Heart left ventricle (tissue), 16 donors: ENCODE data around the gene RPL27. TPM values are rescaled to one million over a fixed set of nuclear protein-coding genes. Genes with fewer than 3 reads are reported as not detected.

Source experiments
- ATAC-seq, 4 donors: fragments of 200-7000 bp; cut with Tn5 transposase; one replicate each; pipeline ENCODE4 v1.9.1; 2020 to 2022; ENCODE audit warnings: moderate library complexity in 4 of 4, mild to moderate bottlenecking in 3 of 4, moderate number of reproducible peaks in 1 of 4
- DNase-seq, 5 donors: peaks; one replicate each; pipeline ENCODE4 v3.0.0-alpha.2; 2020
- H3K27ac ChIP-seq, 12 donors: fragments of 200-600 bp; sonication (generic) in 4 of 12; one replicate each; pipeline versions ENCODE4 v1.5.0 to v1.8.0; 2016 to 2022; ENCODE audit warnings: mild to moderate bottlenecking in 2 of 12
- H3K27me3 ChIP-seq, 9 donors: fragments of 200-600 bp; sonication (generic) in 2 of 9; one replicate each; pipeline versions ENCODE4 v1.5.1 to v1.8.0; 2016 to 2022; ENCODE audit warnings: mild to moderate bottlenecking in 3 of 9
- H3K36me3 ChIP-seq, 9 donors: fragments of 200-600 bp; sonication (generic) in 2 of 9; one replicate each; pipeline versions ENCODE4 v1.5.0 to v1.8.0; 2018 to 2022; ENCODE audit warnings: mild to moderate bottlenecking in 2 of 9
- H3K4me1 ChIP-seq, 12 donors: fragments of 200-600 bp; sonication (generic) in 4 of 12; one replicate each; pipeline versions ENCODE4 v1.5.0 to v1.8.0; 2016 to 2022; ENCODE audit warnings: mild to moderate bottlenecking in 3 of 12
- H3K4me3 ChIP-seq, 12 donors: fragments of 200-600 bp; sonication (generic) in 4 of 12; one replicate each; pipeline versions ENCODE4 v1.5.0 to v1.8.0; 2017 to 2022; ENCODE audit warnings: mild to moderate bottlenecking in 9 of 12, moderate library complexity in 4 of 12
- H3K9me3 ChIP-seq, 12 donors: fragments of 200-600 bp; sonication (generic) in 4 of 12; one replicate each; pipeline versions ENCODE4 v1.5.0 to v1.8.0; 2016 to 2022; ENCODE audit warnings: mild to moderate bottlenecking in 1 of 12
- CTCF ChIP-seq, 12 donors: fragments of 200-600 bp; sonication (generic) in 4 of 12; IDR thresholded peaks; one replicate each; pipeline versions ENCODE4 v1.5.0 to v1.8.0; 2018 to 2022; ENCODE audit warnings: antibody characterized with exemption in 12 of 12, mild to moderate bottlenecking in 5 of 12
- POLR2A ChIP-seq, 2 donors: fragments of 450-650 bp; IDR thresholded peaks; one replicate each; pipeline ENCODE4 v1.6.1; 2017; ENCODE audit warnings: antibody characterized with exemption in 2 of 2, mild to moderate bottlenecking in 2 of 2, moderate library complexity in 2 of 2
- WGBS, 4 donors: extraction: QIAGEN DNeasy Blood & Tissue Kit in 2 of 4; methylation state at CpG; one replicate each; pipeline versions ENCODE4 v1.1.5 to v1.1.7; 2013 to 2018; 5-methylcytosine and 5-hydroxymethylcytosine counted together
- intact Hi-C, 10 donors: fragments of 100-400 bp; cut with DNase I; formaldehyde crosslinking; loops; one replicate each; pipeline versions ENCODE4 v1.11.1 to v1.14.2; 2022
- polyA plus RNA-seq, 2 donors: library from polyadenylated mRNA; stranded (reverse); fragments of 200-250 nt; gene quantifications; one replicate each; pipeline ENCODE4 v1.2.3, GENCODE V29; 2013
- total RNA-seq, 9 donors: library from RNA; depleted of rRNA in 2 of 9; stranded (reverse); fragments of >200 nt in 2 of 9; fragmentation: NEBNext Ultra II Directional in 3 of 9; extraction: Animal tissue kit (Norgen Biotek cat#: 25700) in 3 of 9; gene quantifications; one replicate each; pipeline versions ENCODE4 v1.1.0 to v1.2.4, GENCODE V29; 2016 to 2023
- donor health status: ischemic (EF 13 %, LVEDD 7.1; RV severe dilation, severe dysfunction).
- donor health status: healthy with polysubstance abuse.
- donor health status: DM: no; HTN: yes; CAD: no.
- donor health status: DM: no; HTN: no; CAD: no.
- donor health status: ischemic (EF 25% LVEDD 6.9; RV normal size, moderate dysfunction).
- donor health status: ischemic (EF 25% LVEDD 5.7; RV mildly dilated, moderate dysfunction).
- donor health status: healthy.
- donor health status: DM: yes; HTN: yes; CAD: no.
- donor health status: ischemic (EF 35%, LVEDD 5.7; RV mildly dilated, moderate dysfunction).
- donor health status: nonischemic (EF 11% LVEDD 7.7; RV severe dilation, severe dysfunction).
- donor health status: DM: yes; HTN: yes; CAD: no.
- donor health status: PGD.
- donor health status: ischemic (EF 29% LVEDD 5.4; RV normal size, mild dysfunction).
- donor health status: nonischemic (EF 23%, LVEDD 6.1; RV moderate dilation, normal function).

RPL27 gene
- total and polyA plus RNA-seq, 11 donors, result 477 to 2,590 (median 687) TPM

DNA sequence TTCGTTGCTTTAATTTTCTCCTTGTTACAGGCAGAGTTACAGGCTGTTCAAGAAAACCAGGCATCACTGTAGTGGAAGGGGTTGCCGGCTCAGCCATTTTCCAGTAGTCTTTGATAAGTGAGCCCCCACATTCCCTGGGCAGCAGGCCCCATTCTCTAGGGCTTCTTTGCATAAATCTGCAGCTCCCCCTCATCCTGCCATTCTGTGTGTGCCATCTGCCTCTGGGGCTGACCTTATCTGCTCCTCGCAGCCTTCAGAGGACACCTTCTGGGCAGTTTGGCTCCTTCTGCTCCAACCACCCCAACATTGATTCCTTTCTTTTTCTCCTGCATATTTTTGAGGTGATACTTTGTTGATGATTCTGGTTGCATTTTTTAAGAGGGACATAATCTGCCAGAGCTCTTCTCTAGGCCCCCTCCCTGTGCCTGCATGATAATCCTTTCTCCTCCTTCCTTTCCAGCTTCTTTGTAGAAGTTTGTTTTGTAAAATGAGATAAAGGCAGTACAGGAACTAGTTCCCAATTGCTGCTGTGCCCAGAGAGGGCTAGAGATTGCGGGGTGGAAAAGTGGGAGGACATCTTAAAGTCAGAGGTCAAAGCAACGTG is 43.9 kb downstream of the RPL27 start:
- WGBS, 4 donors, result 73 to 80% (median 76%) methylated on average over 5 of the region's 5 CpGs
- DNase-seq (no peak), ATAC-seq (no peak)
- peaks cover 0 to 2% (median 0%) of the 10 kb centered on the region in 9 donors for H3K36me3 ChIP-seq
- no peaks in the 10 kb centered on the region for H3K9me3 ChIP-seq
- no peaks in the 10 kb centered on the region for H3K27me3 ChIP-seq
- H3K4me1 ChIP-seq, result no peaks in the 10 kb centered on the region
- H3K27ac ChIP-seq, result no peak overlapping the region
- intact Hi-C loops, result loop anchor here in 1 of 10 donors (10.0 kb wide), 1 partner anchor 53 kb away; no protein-coding TSS in a partner anchor
- no peak for TF ChIP-seq POLR2A (IDR thresholded peaks at IDR 0.05)
- TF ChIP-seq CTCF (IDR thresholded peaks at IDR 0.05), result no peak
- no peak overlapping the region for H3K4me3 ChIP-seq

DNA sequence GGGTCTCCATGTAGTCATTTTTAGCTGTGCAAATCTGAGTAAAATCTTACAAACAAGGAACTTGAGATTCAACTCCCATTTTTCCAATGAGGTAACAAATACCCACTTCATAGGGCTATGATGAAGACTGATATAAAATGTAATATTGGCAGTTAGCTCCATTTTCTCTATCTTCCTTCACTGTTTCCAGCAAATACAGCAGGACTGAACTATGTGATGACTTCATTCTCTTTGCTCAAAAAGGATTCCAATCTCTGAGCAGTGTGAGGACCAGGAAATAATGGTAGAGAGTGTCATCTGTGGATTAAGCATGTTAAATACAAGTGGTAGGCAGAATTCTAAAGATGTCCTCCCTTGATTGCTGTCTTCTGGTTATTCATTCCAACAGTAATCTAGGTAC is 45.1 kb downstream of the RPL27 start:
- ATAC-seq, result no peak
- no peak overlapping the region for H3K27ac ChIP-seq
- no peaks in the 10 kb centered on the region for H3K9me3 ChIP-seq
- H3K4me3 ChIP-seq, result no peak overlapping the region
- no peak for DNase-seq
- no peaks in the 10 kb centered on the region for H3K4me1 ChIP-seq
- peaks cover 0 to 2% (median 0%) of the 10 kb centered on the region in 9 donors for H3K36me3 ChIP-seq
- intact Hi-C loops, result loop anchor here in 1 of 10 donors (10.0 kb wide), 1 partner anchor 51 kb away; no protein-coding TSS in a partner anchor
- TF ChIP-seq CTCF (IDR thresholded peaks at IDR 0.05) (no peak), POLR2A (IDR thresholded peaks at IDR 0.05) (no peak)
- H3K27me3 ChIP-seq, result no peaks in the 10 kb centered on the region

- TF ChIP-seq CTCF (IDR thresholded peaks at IDR 0.05) (no peak), POLR2A (IDR thresholded peaks at IDR 0.05) (no peak)
- Histone ChIP-seq H3K4me3 (no peak overlapping the region), H3K9me3 (no peaks in the 10 kb centered on the region), H3K4me1 (no peaks in the 10 kb centered on the region), H3K27ac (no peak overlapping the region), H3K36me3 (peaks cover 0 to 2% (median 0%) of the 10 kb centered on the region in 9 donors), H3K27me3 (no peaks in the 10 kb centered on the region)
- intact Hi-C loops, result loop anchor here in 1 of 10 donors (10.0 kb wide), 1 partner anchor 51 kb away; no protein-coding TSS in a partner anchor
- ATAC-seq, result no peak
- 88 to 96% (median 93%) methylated on average over 4 of the region's 4 CpGs for WGBS, 4 donors
- no peak for DNase-seq
These were observed 45.8 kb downstream of the RPL27 start for GRCh38 chr17:43044024-43044423.

GRCh38 chr17:43051969-43052368 is 53.8 kb downstream of the RPL27 start:
- no peaks in the 10 kb centered on the region for H3K9me3 ChIP-seq
- H3K27ac ChIP-seq, result no peak overlapping the region
- no peak overlapping the region for H3K4me3 ChIP-seq
- H3K36me3 ChIP-seq, result peaks cover 0 to 20% (median 6%) of the 10 kb centered on the region in 9 donors
- no peaks in the 10 kb centered on the region for H3K27me3 ChIP-seq
- H3K4me1 ChIP-seq, result no peaks in the 10 kb centered on the region
- DNase-seq, result no peak
- ATAC-seq, result no peak
- intact Hi-C loops, result no loop called here
- WGBS, 4 donors, result 89 to 100% (median 93%) methylated on average over 1 of the region's 1 CpG
- TF ChIP-seq POLR2A (IDR thresholded peaks at IDR 0.05), result no peak
- no peak for TF ChIP-seq CTCF (IDR thresholded peaks at IDR 0.05)

Other genes starting within 250 kb of the RPL27 start
- gene RAMP2, start 237.2 kb upstream of the RPL27 start, total RNA-seq, result 10 to 100 TPM; 31.2 to 58.3 (median 39.7) TPM
- 10 to 100 TPM; 33.1 to 82.0 TPM for gene RAMP2, start 237.2 kb upstream of the RPL27 start, polyA plus RNA-seq
- gene VPS25, start 225.0 kb upstream of the RPL27 start, total RNA-seq, result 10 to 100 TPM; 32.7 to 50.4 (median 37.9) TPM
- 10 to 100 TPM; 33.1 to 88.4 TPM for gene VPS25, start 225.0 kb upstream of the RPL27 start, polyA plus RNA-seq
- gene WNK4, start 217.8 kb upstream of the RPL27 start, total RNA-seq, result 1 to 10 TPM in 1 of 9 donors, not detected in 8; 1.2 TPM
- gene WNK4, start 217.8 kb upstream of the RPL27 start, polyA plus RNA-seq, result not detected
- 10 to 100 TPM; 56.2 to 97.1 (median 71.8) TPM for gene COA3, start 199.7 kb upstream of the RPL27 start, total RNA-seq
- gene COA3, start 199.7 kb upstream of the RPL27 start, polyA plus RNA-seq, result 100 to 1,000 TPM; 110 to 136 TPM
- gene CNTD1, start 199.6 kb upstream of the RPL27 start, total RNA-seq, result not detected
- gene CNTD1, start 199.6 kb upstream of the RPL27 start, polyA plus RNA-seq, result under 1 TPM; 0.10 to 0.38 TPM
- gene BECN1, start 174.1 kb upstream of the RPL27 start, total RNA-seq, result 10 to 100 TPM; 70.8 to 94.9 (median 79.8) TPM
- gene BECN1, start 174.1 kb upstream of the RPL27 start, polyA plus RNA-seq, result 10 to 100 TPM; 29.9 to 91.9 TPM
- 100 to 1,000 TPM in 1 of 9 donors, 10 to 100 TPM in 8; 59.7 to 105 (median 67.7) TPM for gene PSME3, start 165.0 kb upstream of the RPL27 start, total RNA-seq
- gene PSME3, start 165.0 kb upstream of the RPL27 start, polyA plus RNA-seq, result 100 to 1,000 TPM in 1 of 2 donors, 10 to 100 TPM in 1; 47.4 to 157 TPM
- gene AOC2, start 153.8 kb upstream of the RPL27 start, total RNA-seq, result under 1 TPM; 0.21 to 0.88 (median 0.44) TPM
- under 1 TPM; 0.23 to 0.50 TPM for gene AOC2, start 153.8 kb upstream of the RPL27 start, polyA plus RNA-seq
- gene AOC3, start 147.2 kb upstream of the RPL27 start, total RNA-seq, result 10 to 100 TPM in 4 of 9 donors, 1 to 10 TPM in 5; 3.9 to 55.4 (median 9.2) TPM
- gene AOC3, start 147.2 kb upstream of the RPL27 start, polyA plus RNA-seq, result 10 to 100 TPM; 10.2 to 11.8 TPM
- gene G6PC1, start 97.6 kb upstream of the RPL27 start, total RNA-seq, result not detected
- gene G6PC1, start 97.6 kb upstream of the RPL27 start, polyA plus RNA-seq, result not detected
- 10 to 100 TPM; 19.5 to 33.3 (median 26.2) TPM for gene AARSD1, start 34.0 kb upstream of the RPL27 start, total RNA-seq
- gene AARSD1, start 34.0 kb upstream of the RPL27 start, polyA plus RNA-seq, result 10 to 100 TPM; 45.5 to 66.3 TPM
- 10 to 100 TPM; 24.6 to 48.4 (median 41.2) TPM for gene PTGES3L, start 18.3 kb upstream of the RPL27 start, total RNA-seq
- 10 to 100 TPM; 41.5 to 58.0 TPM for gene PTGES3L, start 18.3 kb upstream of the RPL27 start, polyA plus RNA-seq
- 10 to 100 TPM in 8 of 9 donors, 1 to 10 TPM in 1; 9.8 to 15.9 (median 11.4) TPM for gene RUNDC1, start 17.9 kb upstream of the RPL27 start, total RNA-seq
- gene RUNDC1, start 17.9 kb upstream of the RPL27 start, polyA plus RNA-seq, result 10 to 100 TPM in 1 of 2 donors, 1 to 10 TPM in 1; 5.5 to 14.4 TPM
- gene IFI35, start 8.4 kb downstream of the RPL27 start, total RNA-seq, result 10 to 100 TPM in 8 of 9 donors, 1 to 10 TPM in 1; 8.4 to 66.7 (median 11.9) TPM
- gene IFI35, start 8.4 kb downstream of the RPL27 start, polyA plus RNA-seq, result 10 to 100 TPM in 1 of 2 donors, 1 to 10 TPM in 1; 9.2 to 12.5 TPM
- gene VAT1, start 24.0 kb downstream of the RPL27 start, total RNA-seq, result 100 to 1,000 TPM in 5 of 9 donors, 10 to 100 TPM in 4; 69.7 to 138 (median 108) TPM
- 10 to 100 TPM; 64.5 to 91.2 TPM for gene VAT1, start 24.0 kb downstream of the RPL27 start, polyA plus RNA-seq
- gene RND2, start 26.8 kb downstream of the RPL27 start, total RNA-seq, result 1 to 10 TPM in 2 of 9 donors, under 1 TPM in 7; 0.29 to 1.6 (median 0.56) TPM
- under 1 TPM; 0.10 to 0.95 TPM for gene RND2, start 26.8 kb downstream of the RPL27 start, polyA plus RNA-seq
- 10 to 100 TPM in 4 of 9 donors, 1 to 10 TPM in 5; 4.8 to 11.7 (median 8.4) TPM for gene BRCA1, start 126.9 kb downstream of the RPL27 start, total RNA-seq
- gene BRCA1, start 126.9 kb downstream of the RPL27 start, polyA plus RNA-seq, result 1 to 10 TPM; 2.7 to 3.3 TPM
- 100 to 1,000 TPM in 5 of 9 donors, 10 to 100 TPM in 4; 82.6 to 146 (median 105) TPM for gene NBR1, start 172.8 kb downstream of the RPL27 start, total RNA-seq
- gene NBR1, start 172.8 kb downstream of the RPL27 start, polyA plus RNA-seq, result 10 to 100 TPM; 31.6 to 70.0 TPM
- 10 to 100 TPM in 1 of 9 donors, 1 to 10 TPM in 8; 1.3 to 26.0 (median 2.0) TPM for gene TMEM106A, start 213.5 kb downstream of the RPL27 start, total RNA-seq
- gene TMEM106A, start 213.5 kb downstream of the RPL27 start, polyA plus RNA-seq, result 1 to 10 TPM; 1.9 to 2.0 TPM
- not detected for gene CCDC200, start 230.2 kb downstream of the RPL27 start, total RNA-seq
- not detected for gene CCDC200, start 230.2 kb downstream of the RPL27 start, polyA plus RNA-seq
- 1,000 to 10,000 TPM in 6 of 9 donors, 100 to 1,000 TPM in 1, not detected in 2; 404 to 5,003 (median 3,408) TPM for gene RNU2-1, start 235.6 kb downstream of the RPL27 start, total RNA-seq
- not detected for gene RNU2-1, start 235.6 kb downstream of the RPL27 start, polyA plus RNA-seq